GM19238 (cell line): ENCODE measurements around the gene DGKD.
A peak's percentile ranks its signal among the peaks of the same experiment; 100 is the strongest.
"Not testable (repeated sequence)": the region's sequence is repeated elsewhere in the genome, so short reads cannot be mapped to it uniquely, and the experiment has no call there.

Experiments used
- DNase-seq: peaks from one replicate; pipeline ENCODE4 v3.0.0; 2011; ENCODE audit warnings: low spot score; ENCODE audit not compliant: insufficient read length

The DGKD gene

DNA sequence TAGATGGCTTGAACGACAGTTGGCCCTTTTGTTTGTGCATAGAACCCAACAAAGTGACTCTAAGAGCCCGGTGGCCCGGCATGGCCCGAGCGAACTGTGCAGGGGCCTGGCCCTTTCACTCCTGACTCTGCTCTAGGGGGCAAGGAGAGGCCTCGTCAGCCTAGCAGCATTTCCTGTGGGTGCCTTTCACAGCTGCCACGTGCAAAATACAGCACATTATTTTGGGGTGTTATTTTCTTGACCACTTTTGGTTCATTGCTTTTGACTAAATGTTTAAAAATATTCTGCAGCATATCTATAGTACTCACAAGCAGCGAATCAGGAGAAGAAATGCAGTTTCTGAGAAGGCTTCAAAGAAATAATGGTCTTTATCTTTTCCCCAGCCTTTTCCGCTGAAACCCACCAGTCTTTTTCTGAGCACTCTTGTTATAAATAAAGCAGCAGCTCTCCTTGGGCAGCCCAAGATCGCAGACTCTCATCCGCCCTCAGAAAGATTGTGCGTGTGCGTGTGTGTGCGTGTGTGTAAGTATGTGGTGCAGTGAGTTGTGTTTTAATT, 31.3 kb downstream of the DGKD start:
- DNase-seq, result peak; percentile 47

DNA sequence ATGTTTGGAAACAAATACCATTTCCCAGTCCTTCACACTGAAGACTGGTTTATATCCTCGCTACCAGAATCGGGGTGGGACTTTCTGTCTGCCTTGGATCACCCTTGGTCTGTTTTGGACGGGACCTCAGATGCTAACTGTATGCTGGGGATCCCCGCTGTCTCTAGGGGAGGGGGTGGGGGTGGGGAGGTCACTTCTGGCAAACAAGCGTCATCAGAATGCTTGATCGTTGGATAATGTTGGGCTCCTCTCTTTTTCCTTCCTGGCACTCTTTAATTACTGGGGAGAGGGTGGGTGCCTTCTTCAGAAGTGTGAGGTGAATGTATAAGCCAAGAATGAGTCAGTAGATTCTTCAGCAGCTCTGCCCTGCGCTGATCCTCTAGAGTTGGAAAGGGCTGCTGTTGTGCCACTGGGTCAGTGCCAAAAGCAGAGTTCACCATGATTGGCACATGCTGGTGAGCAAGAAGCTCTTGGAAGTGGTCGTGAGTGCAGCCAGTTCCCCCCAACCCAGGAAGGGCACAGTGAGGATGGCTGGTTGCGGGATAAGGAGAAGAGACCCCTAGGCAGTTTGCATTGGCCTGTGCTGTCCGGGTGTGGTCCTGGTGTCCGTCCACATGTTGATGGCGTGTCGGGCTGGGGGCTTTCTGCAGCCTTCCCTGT, 32.2 kb downstream of the DGKD start:
- DNase-seq, result no peak

DNA sequence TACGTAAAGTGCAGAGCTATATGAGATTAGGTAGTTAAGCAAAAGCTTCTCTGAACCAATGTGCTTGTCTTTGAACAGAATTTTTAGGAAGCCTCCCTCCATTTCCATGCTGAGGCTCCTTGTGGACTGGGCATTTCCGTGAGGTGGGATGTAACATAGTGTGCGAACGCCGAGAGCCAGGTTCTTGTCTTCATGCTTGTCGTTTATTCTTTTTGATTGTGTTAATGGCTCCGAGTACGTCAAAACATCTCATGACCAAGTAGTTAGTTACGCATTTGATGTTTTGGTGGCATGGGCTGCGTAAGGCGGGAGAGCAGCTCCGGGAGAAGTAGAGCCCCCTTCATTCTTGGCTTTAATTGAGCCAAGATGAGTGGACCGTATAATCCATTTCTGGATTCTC, 32.9 kb downstream of the DGKD start:
- DNase-seq, result no peak

DNA sequence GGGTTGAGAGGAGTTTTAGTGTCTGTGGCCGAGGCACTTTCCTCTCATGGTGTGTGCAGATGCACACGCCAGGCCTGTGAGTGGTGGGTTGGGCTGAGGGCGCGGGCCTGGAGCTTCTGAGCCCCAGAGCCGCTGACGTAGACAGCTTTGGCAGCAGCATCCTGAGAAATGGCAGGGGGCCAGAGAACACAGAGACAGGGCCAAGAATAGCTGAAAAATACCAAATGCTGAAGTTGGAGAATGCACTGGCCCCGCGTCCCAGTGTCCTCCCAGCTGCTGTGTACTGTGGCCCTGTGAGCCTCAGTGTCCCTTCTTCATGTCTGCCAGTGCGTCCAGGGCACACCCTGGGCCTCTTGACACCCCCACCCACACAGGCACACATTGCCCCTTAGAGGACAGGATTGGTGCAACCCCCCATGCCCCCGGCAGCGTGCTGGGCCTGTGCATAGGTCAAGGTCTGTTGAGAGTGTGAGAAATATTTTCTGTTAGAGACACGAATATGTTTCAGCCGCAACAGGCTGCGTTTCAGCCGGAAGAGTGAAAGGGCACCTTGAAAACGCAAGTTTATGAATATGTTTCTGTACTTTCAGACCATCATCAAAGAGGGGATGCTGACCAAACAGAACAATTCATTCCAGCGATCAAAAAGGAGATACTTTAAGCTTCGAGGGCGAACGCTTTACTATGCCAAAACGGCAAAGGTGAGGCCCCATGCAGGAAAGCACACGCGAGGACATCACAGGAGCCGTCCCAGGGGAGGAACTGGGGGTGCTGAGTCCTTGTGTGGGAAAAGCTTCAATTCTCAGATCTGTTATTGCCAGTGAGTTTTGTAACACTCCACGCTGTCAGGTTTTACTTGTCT, 33.6 kb downstream of the DGKD start:
- no peak for DNase-seq

DNA sequence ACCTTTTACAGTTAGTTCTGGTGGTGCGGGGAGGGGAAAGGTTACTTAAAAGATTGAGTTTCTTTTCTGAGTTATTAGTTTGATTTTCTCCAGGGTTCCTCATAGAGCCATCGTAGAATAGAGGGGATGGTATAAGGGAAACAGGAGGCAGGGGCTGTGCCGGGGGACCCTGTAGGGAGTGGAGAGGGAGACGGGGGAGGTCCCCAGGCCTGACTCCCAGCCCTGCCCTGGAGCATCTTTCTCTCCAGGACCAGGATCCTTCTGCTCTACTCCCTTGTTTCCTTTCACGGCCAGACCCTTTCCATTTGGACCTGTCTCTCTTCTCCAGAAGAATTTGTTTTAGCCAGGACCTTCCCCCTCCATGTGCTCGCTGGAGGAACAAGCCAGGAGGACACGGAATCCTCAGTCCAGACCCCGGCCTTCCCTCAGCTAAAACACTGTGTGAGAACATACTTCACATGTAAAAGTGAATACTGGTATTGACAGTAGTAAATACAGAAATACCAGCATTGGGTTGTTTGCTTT, 35.4 kb downstream of the DGKD start:
- DNase-seq, result no peak

DNA sequence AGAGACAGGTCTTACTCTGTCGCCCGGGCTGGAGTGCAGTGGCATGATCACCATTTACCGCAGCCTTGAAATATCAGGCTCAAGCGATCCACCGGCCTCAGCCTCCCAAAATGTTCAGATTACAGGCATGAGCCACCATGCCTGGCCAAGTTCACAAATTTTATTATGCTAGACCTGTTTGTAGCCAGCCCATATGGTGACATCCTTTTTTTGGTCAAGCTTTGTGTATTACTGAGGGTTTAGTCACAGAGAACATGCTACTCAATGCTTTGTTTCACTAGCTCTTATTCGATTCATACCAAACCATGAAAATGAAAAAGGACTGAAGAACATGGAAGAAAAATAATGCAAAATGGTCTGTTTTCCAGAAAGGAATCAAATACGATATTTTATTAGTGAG, 41.4 kb downstream of the DGKD start:
- DNase-seq, result no peak

DNA sequence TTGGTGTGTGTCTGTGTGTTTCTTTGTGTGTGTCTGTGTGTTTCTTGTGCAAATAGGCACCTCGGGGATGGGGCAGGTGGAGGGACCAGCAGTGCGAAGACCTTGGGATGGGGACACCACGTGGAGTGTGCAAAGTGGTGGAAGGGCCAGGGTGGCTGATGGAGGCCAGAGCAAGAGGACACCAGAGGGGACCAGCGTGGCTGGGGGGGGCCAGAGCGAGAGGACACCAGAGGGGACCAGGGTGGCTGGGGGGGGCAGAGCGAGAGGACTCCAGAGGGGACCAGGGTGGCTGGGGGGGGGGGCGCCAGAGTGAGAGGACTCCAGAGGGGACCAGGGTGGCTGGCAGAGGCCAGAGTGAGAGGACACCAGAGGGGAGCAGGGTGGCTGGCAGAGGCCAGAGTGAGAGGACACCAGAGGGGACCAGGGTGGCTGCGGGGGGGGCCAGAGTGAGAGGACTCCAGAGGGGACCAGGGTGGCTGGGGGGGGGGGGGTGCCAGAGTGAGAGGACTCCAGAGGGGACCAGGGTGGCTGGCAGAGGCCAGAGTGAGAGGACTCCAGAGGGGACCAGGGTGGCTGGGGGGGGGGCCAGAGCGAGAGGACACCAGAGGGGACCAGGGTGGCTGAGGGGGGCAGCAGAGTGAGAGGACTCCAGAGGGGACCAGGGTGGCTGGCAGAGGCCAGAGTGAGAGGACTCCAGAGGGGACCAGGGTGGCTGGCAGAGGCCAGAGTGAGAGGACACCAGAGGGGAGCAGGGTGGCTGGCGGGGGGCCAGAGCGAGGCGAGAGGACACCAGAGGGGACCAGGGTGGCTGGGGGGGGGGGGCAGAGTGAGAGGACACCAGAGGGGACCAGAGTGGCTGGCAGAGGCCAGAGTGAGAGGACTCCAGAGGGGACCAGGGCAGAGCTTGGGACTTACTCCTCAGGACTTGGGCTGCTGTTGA, 42.7 kb downstream of the DGKD start:
- DNase-seq, result not testable (repeated sequence)

DNA sequence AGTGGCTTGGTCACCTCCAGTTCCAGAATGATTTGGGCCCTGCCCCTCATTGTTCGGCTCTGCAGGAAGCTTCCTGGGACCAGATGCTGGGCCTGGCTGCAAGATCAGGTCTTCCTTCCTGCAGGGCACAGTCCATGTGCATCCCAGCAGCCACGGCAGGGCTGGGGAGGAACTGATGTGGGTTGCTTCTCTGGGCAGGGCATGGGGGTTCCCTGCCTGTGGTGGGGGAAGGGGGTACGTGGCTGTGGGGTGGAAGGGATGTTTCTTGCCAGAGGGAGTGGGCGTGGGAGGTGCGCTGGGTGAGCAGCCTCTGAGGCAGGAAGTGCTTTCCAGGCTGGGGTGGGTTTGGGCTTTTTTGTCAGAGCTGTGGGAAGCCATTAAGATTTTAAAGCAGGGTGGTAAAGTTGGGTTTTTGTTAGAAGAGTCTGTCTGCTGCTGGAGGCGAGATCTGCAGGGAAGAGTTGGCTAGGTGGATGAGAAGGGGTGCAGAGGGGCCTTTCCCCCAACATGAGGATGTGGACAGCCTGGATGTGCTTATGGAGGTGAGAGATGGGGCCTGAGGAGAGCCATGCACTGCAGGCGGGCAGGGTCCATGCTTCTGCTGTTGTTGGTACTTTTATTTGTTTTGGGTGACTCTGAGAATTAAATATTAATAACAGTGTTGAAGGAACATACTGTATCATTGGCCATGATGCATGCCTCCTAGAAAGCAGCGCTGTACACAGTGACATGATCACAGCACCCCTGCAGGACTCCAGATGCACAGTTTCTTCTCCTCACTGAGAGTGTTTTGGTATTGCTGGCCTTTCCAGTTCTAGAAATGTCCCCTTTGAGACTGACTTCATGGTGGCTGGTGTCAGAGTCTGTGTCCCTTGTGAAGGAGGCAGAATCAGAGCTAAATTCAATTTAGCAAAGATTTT, 45.3 kb downstream of the DGKD start:
- DNase-seq, result no peak

DNA sequence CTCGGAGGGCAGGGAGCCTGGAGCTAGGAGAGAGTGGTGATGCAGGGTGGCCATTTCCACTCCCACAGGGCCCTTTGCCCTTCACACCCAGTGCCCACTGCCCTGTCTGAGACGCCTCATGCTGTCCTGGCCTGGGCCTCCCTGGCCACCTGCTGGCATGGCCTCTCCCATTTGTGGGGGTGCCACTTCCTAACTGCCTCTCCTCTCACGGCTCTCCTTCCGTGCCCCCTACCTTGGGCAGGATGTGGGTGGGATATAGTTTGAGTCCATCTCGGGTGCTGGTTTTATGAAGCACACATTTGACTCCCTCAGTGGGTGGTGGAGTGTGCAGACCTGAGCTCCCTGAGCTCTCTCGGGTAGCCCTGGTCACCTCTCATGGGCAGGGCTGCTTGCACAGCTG, 46.0 kb downstream of the DGKD start:
- DNase-seq, result no peak

DNA sequence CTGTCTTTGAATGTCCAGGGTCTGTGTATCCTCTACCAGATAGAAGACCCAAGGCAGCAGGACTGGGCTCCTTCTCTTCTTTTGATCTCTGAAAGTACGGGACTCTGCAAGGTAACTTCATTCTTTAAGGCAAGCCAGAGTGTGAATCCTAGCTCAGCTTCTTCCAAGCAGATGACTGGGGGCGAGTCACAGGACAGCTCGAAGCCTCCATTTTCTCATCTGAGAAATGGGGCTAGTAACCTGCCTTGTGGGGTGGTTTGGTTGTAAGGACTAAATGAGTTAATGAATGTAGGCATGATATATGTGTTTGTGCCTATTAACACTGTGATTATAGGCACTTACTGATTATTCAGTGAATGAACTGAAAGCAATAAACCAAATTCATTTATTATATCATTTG, 46.7 kb downstream of the DGKD start:
- no peak for DNase-seq

DNA sequence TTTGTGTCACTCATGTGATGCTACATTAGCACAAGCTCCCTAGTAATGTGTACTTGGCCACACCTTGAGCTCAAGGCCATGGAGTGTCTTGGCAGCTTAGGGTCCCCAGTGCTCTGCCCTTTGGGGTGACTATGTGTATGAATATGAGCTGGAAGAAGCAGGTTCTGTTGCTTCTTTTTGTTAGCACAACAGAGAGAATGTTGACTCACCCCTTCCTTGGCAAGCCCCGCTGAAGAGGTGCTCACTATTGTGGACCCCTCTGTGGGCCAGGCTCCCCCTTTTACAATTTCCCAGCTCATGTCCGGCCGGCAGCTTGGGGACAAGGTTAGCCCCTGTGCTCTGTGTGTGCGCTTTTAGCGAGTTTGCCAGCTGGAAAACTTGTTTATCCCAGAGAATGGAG, 48.1 kb downstream of the DGKD start:
- no peak for DNase-seq

DNA sequence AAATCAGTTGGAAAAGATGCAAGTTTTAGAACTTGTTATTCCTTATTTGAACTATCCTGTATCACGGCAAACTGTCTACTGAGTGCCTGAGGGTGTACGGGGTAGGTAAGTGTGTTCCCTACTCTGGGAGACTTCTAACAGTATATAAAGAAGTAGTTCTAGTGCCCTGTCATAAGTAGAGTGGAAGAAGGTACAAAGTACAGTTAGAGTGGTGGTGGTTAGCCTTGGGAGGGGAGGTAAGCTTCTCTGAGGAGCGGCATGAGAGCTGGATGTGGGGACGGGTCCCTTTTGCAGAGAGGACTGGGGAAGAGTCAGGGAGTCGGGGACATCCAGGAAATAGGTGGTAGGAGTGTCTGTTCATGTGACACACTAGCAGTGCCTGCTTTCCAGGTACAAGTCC, 48.5 kb downstream of the DGKD start:
- no peak for DNase-seq

DNA sequence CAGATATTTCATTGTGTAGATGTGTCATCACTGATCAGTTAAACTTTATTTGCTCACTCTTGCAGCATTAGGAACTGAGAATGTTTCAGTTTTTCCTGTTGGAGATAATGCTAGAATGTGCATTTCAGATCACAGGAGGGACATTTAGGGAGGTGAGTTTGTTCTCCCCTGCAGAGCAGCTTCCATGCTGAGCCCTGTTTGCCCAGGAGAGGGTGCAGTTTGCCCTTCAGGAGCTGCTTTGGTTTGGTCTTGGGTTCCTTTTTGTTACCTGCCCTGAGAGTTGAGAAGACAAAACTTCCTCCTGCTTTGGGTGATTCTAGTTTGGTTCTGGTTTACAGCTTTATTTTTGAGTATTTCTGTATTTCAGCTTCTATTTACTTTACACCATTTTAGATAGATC, 49.9 kb downstream of the DGKD start:
- DNase-seq, result peak; percentile 46

DNA sequence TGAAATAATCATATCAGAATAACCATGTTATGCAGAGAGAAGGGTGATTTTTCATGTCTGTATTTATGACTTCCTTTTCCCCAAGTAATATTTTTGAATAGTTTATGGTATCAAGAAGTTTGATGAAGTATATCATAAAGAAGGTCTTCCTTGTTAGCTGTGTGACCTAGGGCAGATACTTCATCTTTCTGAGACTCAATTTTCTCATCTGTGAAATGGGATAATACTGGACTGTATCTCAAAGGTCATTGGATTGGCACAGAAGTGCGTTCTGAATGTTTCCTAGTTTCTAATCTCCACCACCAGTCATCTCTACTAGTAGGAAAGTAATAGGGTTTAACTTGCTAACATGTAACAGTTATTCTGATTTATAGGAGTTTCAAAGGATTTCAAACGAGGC, 52.6 kb downstream of the DGKD start:
- no peak for DNase-seq

DNA sequence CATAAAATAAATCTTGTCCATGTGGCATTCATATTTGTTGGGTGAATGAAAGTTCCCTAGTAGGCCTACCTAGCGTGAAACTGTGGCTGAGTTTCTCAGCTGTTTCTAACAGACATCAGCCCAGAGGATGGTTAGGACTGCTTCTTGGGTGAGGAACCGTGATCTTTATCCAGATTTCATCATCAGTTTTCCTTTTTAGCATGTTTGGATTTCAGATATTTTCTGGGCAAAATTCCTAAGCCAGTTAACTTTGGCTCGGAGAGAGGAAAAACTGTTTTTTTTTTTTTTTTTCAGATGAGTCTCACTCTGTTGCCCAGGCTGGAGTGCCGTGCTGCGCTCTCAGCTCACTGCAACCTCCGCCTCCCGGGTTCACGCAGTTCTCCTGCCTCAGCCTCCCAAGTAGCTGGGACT, 53.5 kb downstream of the DGKD start:
- no peak for DNase-seq

DNA sequence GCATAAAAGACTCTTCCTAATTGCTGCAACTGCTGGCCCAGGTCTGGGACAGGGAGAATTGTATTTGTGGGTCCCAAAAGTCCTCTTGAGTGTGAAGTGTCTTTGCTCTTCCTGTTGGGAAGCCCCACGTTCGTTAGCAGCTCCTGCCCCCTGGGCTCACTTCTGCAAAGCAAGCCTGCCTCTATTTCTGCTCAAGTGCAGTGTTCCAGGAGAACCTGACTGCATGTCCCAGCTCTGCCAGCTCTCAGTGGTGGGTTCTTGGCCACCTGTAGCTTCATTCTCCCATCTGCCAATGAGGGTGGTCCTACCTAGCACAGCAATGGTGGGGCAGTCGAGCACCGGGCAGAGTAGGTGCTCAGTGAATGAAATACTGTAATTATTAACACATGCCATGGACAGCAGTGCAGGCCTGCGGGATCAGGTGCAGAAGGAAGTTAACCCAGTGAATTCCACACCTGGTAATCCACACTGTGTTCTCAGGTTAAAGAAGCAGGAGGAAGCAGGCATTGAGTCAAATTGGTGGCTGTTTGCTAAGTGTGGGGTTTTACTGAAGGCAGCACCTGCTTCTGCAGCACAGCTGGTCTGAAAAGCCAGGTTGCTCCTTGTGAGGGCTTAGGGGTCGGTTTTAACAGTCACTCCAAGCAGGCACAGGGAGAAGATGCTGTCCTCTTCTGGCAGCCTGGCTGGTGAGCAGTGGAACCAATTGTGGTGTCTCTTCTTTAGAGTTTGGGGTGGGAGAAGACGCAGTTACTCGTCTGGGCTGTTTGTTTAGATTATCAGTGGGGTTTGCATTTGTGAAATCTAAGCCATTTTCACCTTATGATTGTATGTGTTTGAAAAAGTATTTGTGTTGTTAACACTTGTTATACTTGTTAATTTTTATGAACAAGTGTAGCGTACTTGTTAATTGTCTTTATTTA, 54.3 kb downstream of the DGKD start:
- no peak for DNase-seq

DNA sequence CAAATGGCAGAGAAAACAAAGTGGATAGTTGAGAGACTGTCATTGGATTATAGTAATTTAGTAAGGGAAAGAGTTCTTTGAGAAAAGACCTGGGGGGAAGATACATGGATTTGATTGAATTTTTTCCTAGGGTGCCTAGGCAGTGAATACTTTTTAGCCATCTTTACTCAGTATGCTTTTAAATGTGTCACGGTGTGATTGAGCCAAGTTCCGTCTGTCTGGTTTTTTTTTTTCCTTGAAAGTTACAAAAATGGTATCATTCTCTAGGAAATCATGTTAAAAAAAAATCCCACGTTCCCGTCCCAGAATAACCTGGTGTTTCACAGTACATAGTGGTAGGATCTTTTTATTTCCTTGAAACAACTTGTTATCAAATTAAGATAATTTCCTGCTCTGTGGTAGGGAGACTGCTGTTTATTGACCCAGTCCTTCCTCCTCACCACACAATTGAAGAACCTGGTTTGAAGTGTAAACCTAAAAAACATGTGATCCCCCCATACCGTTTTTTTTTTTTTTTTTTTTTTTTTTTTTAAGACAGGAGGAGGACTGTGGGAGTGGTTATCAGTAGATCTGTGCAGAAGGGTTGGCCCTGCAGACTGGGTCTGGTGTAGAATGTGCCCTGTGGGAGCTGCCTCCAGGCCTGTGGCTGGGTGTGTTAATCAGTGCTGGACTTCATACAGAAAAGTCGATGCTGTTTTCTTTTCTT, 55.1 kb downstream of the DGKD start:
- no peak for DNase-seq

DNA sequence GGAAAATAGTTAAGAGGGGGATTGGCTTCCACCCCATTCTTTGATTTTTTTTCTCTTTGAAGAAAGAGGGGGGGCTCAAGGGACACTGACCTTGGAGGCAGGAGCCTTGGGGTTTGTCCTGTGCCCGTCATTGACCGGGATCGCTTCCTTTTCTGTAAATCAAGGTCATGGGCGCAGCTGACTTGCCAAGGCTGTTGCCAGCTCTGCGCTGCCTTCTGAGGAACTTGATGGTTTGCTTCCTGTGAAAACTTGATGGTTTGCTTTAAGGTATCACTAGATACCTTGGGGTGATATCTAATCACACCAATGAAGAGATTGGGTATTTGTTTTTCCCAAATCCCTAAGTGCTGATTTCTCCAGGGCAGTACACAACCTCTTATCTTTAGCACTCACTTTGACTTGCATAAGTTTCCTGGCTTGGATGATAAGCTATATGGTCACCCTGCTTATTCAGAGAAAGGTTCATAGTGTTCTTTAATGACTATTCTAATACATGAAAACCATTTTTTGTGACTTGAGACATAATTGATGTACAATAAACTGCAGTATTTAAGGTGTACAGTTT, 56.0 kb downstream of the DGKD start:
- DNase-seq, result no peak
